Neural crest cell (in vitro differentiated cells): Measurements from ENCODE around the gene TSFM. TPM values are rescaled to one million over a fixed set of nuclear protein-coding genes. Genes with fewer than 3 reads are reported as not detected.

Experiments
- DNase-seq: peaks from one replicate; pipeline ENCODE4 v3.0.0; 2021; ENCODE audit warnings: low read depth, mixed read lengths, low spot score
- H3K27ac Mint-ChIP-seq: one replicate; pipeline ENCODE4 v1.8.0; 2021; ENCODE audit warnings: mild to moderate bottlenecking, mixed read lengths; ENCODE audit not compliant: unreplicated experiment
- H3K27me3 Mint-ChIP-seq: 2 replicates; pipeline ENCODE4 v1.8.0; 2021; ENCODE audit warnings: low read depth, mild to moderate bottlenecking, mixed read lengths
- H3K36me3 Mint-ChIP-seq: 2 replicates; pipeline ENCODE4 v1.8.0; 2021; ENCODE audit warnings: low read depth, mild to moderate bottlenecking, mixed read lengths
- H3K4me1 Mint-ChIP-seq: 2 replicates; pipeline ENCODE4 v1.8.0; 2021; ENCODE audit warnings: mixed read lengths
- H3K4me3 Mint-ChIP-seq: one replicate; pipeline ENCODE4 v1.8.0; 2021; ENCODE audit warnings: mild to moderate bottlenecking, mixed read lengths
- H3K9me3 Mint-ChIP-seq: 2 replicates; pipeline ENCODE4 v1.8.0; 2021; ENCODE audit warnings: mixed read lengths
- CTCF ChIP-seq: fragments of 200-600 bp; sonication (generic); conservative IDR thresholded peaks from 2 replicates; pipeline ENCODE4 v1.5.0; 2021; ENCODE audit warnings: antibody characterized with exemption, mild to moderate bottlenecking
- total RNA-seq: library from RNA; stranded (reverse); gene quantifications from 2 replicates; pipeline ENCODE4 v1.2.1, GENCODE V29; 2021

Gene TSFM
- total RNA-seq, 1 donor from 2014 or later = 32.3 TPM

- TF ChIP-seq CTCF = no peak
- H3K36me3 Mint-ChIP-seq = no peaks in the 10 kb centered on the region
- peak overlapping the region; percentile 70 for H3K4me3 Mint-ChIP-seq
- peaks cover 21% of the 10 kb centered on the region for H3K4me1 Mint-ChIP-seq
- H3K9me3 Mint-ChIP-seq = no peaks in the 10 kb centered on the region
- no peak overlapping the region for H3K27ac Mint-ChIP-seq
- DNase-seq = no peak
- peaks cover 91% of the 10 kb centered on the region for H3K27me3 Mint-ChIP-seq
Observed at GRCh38 chr12:57736741-57737466, 45.7 kb upstream of the TSFM start.

GRCh38 chr12:57737467-57738460 lies 44.8 kb upstream of the TSFM start:
- Mint-ChIP-seq H3K36me3 (no peaks in the 10 kb centered on the region), H3K4me3 (no peak overlapping the region), H3K9me3 (no peaks in the 10 kb centered on the region), H3K4me1 (peaks cover 21% of the 10 kb centered on the region), H3K27ac (no peak overlapping the region), H3K27me3 (peaks cover 90% of the 10 kb centered on the region)
- peak; percentile 37 for DNase-seq
- peak; percentile 45 for TF ChIP-seq CTCF

GRCh38 chr12:57738661-57739237 lies 43.8 kb upstream of the TSFM start, which contains the start of gene AGAP2:
AGAP2 (minus strand) TSS chr12:57738742; CDS start chr12:57738246, 496 bp downstream.
- Mint-ChIP-seq H3K36me3 (no peaks in the 10 kb centered on the region), H3K27me3 (peaks cover 88% of the 10 kb centered on the region), H3K4me1 (peaks cover 21% of the 10 kb centered on the region), H3K4me3 (peak within 1 kb of the TSS; percentile 86), H3K9me3 (no peaks in the 10 kb centered on the region), H3K27ac (no peak within 1 kb of the TSS)
- peak; percentile 45 for DNase-seq
- TF ChIP-seq CTCF = no peak

- Mint-ChIP-seq H3K4me3 (peak overlapping the region; percentile 86), H3K27ac (no peak overlapping the region), H3K27me3 (peaks cover 88% of the 10 kb centered on the region), H3K9me3 (no peaks in the 10 kb centered on the region), H3K36me3 (no peaks in the 10 kb centered on the region), H3K4me1 (peaks cover 24% of the 10 kb centered on the region)
- DNase-seq = no peak
- TF ChIP-seq CTCF = no peak
Observed at GRCh38 chr12:57739387-57739786, 43.2 kb upstream of the TSFM start.

- H3K4me3 Mint-ChIP-seq = peak overlapping the region; percentile 86
- H3K4me1 Mint-ChIP-seq = peaks cover 29% of the 10 kb centered on the region
- no peaks in the 10 kb centered on the region for H3K9me3 Mint-ChIP-seq
- no peak overlapping the region for H3K27ac Mint-ChIP-seq
- no peak for TF ChIP-seq CTCF
- peaks cover 87% of the 10 kb centered on the region for H3K27me3 Mint-ChIP-seq
- peaks cover 2% of the 10 kb centered on the region for H3K36me3 Mint-ChIP-seq
- DNase-seq = no peak
Observed at GRCh38 chr12:57739914-57740538, 42.6 kb upstream of the TSFM start.
